Endothelial cell of umbilical vein (primary cell): ENCODE data around the gene KRT32. TPM values are rescaled to one million over a fixed set of nuclear protein-coding genes. Genes with fewer than 3 reads are reported as not detected.

ENCODE experiments used
- BruUV-seq: library from RNA; stranded (reverse); fragments of 400-500 nt; replicated peaks from 2 replicates; lab custom pipeline; 2021; lab: Mats Ljungman, UMichigan
- CTCF ChIA-PET: fragments of 300-600, 350-600 bp; sonication (Branson Sonifier 250); formaldehyde crosslinking; loops from one replicate; lab custom pipeline; 2021; ENCODE audit warnings: antibody characterized with exemption, inconsistent platforms; lab: Charles Lee
- POLR2A ChIA-PET: fragments of 300-600, 350-600 bp; sonication (Branson Sonifier 250); formaldehyde crosslinking; loops from one replicate; lab custom pipeline; 2021; ENCODE audit warnings: antibody characterized with exemption, inconsistent platforms; lab: Charles Lee
- DNase-seq: peaks from one replicate; pipeline ENCODE4 v3.0.0-alpha.2; 2011; ENCODE audit warnings: low read depth, low spot score
- FAIRE-seq: peaks from 2 replicates; lab custom pipeline; 2011; peaks lifted over from hg19 to GRCh38; lab: Jason Lieb, UNC
- H2AFZ ChIP-seq: 2 replicates; pipeline ENCODE4 v1.6.0; 2012; ENCODE audit warnings: low read depth, low read length, control low read depth, inconsistent platforms
- H3K27ac ChIP-seq: 2 replicates; pipeline ENCODE4 v1.5.1; 2011; ENCODE audit warnings: low read depth, mild to moderate bottlenecking, control low read depth, low read length, moderate library complexity; ENCODE audit not compliant: insufficient read depth
- H3K27me3 ChIP-seq, 2 experiments: 2 replicates each; pipeline versions ENCODE4 v1.6.0 to v1.6.1; 2011; ENCODE audit warnings: low read length in 2 of 2, mixed read lengths in 1 of 2; ENCODE audit not compliant: control insufficient read depth in 2 of 2, insufficient read depth in 2 of 2
- H3K36me3 ChIP-seq, 2 experiments: 2 replicates in 1 of 2; 3 replicates in 1 of 2; pipeline ENCODE4 v1.5.1; 2011; ENCODE audit warnings: low read length in 2 of 2, mild to moderate bottlenecking in 1 of 2, moderate library complexity in 1 of 2; ENCODE audit not compliant: control insufficient read depth in 2 of 2, insufficient read depth in 2 of 2; ENCODE audit errors: extremely low read depth in 1 of 2
- H3K4me1 ChIP-seq: 3 replicates; pipeline ENCODE4 v1.5.1; 2011; ENCODE audit warnings: mild to moderate bottlenecking, low read length; ENCODE audit not compliant: control insufficient read depth, insufficient read depth; ENCODE audit errors: extremely low read depth
- H3K4me2 ChIP-seq: 2 replicates; pipeline ENCODE4 v1.6.1; 2011; ENCODE audit warnings: low read length, control low read depth, mixed read lengths; ENCODE audit not compliant: insufficient read depth
- H3K4me3 ChIP-seq, 3 experiments: fragments of 200-600 bp in 1 of 3; sonication (generic), shearing (Covaris generic) in 1 of 3; replicated peaks in 1 of 3; 2 replicates each; pipeline ENCODE4 v1.5.1; 2011 to 2016; ENCODE audit warnings: control low read depth in 3 of 3, low read length in 3 of 3, mild to moderate bottlenecking in 2 of 3, inconsistent platforms in 1 of 3, low read depth in 1 of 3, moderate library complexity in 1 of 3; ENCODE audit not compliant: insufficient read depth in 1 of 3
- H3K79me2 ChIP-seq: 2 replicates; pipeline ENCODE4 v1.6.0; 2012; ENCODE audit warnings: low read length, inconsistent platforms; ENCODE audit not compliant: control insufficient read depth, insufficient read depth
- H3K9ac ChIP-seq: replicated peaks from 2 replicates; pipeline ENCODE3; 2011; ENCODE audit warnings: low read length, control low read depth; ENCODE audit not compliant: insufficient read depth; ENCODE audit errors: extremely low read depth
- H3K9me1 ChIP-seq: replicated peaks from 3 replicates; pipeline ENCODE4 v1.6.0; 2011; ENCODE audit warnings: mild to moderate bottlenecking, low read length; ENCODE audit not compliant: control insufficient read depth, insufficient read depth; ENCODE audit errors: extremely low read depth
- H3K9me3 ChIP-seq: replicated peaks from 2 replicates; pipeline ENCODE4 v1.5.1; 2012; ENCODE audit warnings: low read length, inconsistent platforms; ENCODE audit not compliant: control insufficient read depth, insufficient read depth
- H4K20me1 ChIP-seq: replicated peaks from 2 replicates; pipeline ENCODE3; 2011; ENCODE audit warnings: mild to moderate bottlenecking, low read length; ENCODE audit not compliant: control insufficient read depth, insufficient read depth; ENCODE audit errors: extremely low read depth
- CTCF ChIP-seq, 2 donors: IDR thresholded peaks; 1 replicate in 1 of 2; 2 replicates in 1 of 2; pipeline ENCODE4 v1.5.1; 2011; ENCODE audit warnings: low read length in 2 of 2, mild to moderate bottlenecking in 2 of 2, moderate library complexity in 2 of 2, control low read depth in 1 of 2, inconsistent platforms in 1 of 2, low read depth in 1 of 2; ENCODE audit not compliant: insufficient read depth in 1 of 2; ENCODE audit errors: extremely low read depth in 1 of 2
- EZH2 ChIP-seq: IDR thresholded peaks from 2 replicates; pipeline ENCODE4 v1.6.1; 2012; ENCODE audit warnings: borderline replicate concordance, low read depth, mild to moderate bottlenecking, moderate library complexity, low read length, inconsistent platforms; ENCODE audit not compliant: severe bottlenecking
- FOS ChIP-seq: IDR thresholded peaks from 2 replicates; pipeline ENCODE4 v1.6.1; 2011; ENCODE audit warnings: mild to moderate bottlenecking, low read length, moderate library complexity, borderline replicate concordance; ENCODE audit not compliant: insufficient read depth
- GATA2 ChIP-seq: IDR thresholded peaks from 2 replicates; pipeline ENCODE4 v1.7.0; 2011; ENCODE audit warnings: low read depth, mild to moderate bottlenecking, moderate library complexity, mixed read lengths, low read length; ENCODE audit not compliant: insufficient read length, insufficient read depth
- JUN ChIP-seq: IDR thresholded peaks from 2 replicates; pipeline ENCODE4 v1.6.1; 2011; ENCODE audit warnings: borderline replicate concordance, low read depth; ENCODE audit not compliant: insufficient read length, insufficient read depth
- MAX ChIP-seq: IDR thresholded peaks from 2 replicates; pipeline ENCODE4 v1.6.1; 2011; ENCODE audit not compliant: insufficient read depth, insufficient read length
- MYC ChIP-seq: IDR thresholded peaks from one replicate; pipeline ENCODE4 v1.6.1; 2011; ENCODE audit warnings: mild to moderate bottlenecking, low read depth, low read length
- POLR2A ChIP-seq: IDR thresholded peaks from 2 replicates; pipeline ENCODE4 v1.6.1; 2012; ENCODE audit warnings: low read depth, mild to moderate bottlenecking, control low read depth, low read length
- POLR2AphosphoS5 ChIP-seq: IDR thresholded peaks from 2 replicates; pipeline ENCODE4 v1.6.1; 2012; ENCODE audit warnings: low read depth, mild to moderate bottlenecking, control low read depth, low read length, moderate library complexity; ENCODE audit not compliant: insufficient read depth
- dilution Hi-C: fragments of 300-500 bp; cut with MboI; formaldehyde crosslinking; loops from one replicate; pipeline ENCODE4 v1.15.0; 2019; ENCODE audit warnings: low sequenced_read_pairs; ENCODE audit not compliant: extremely low pct_ligation_motif_present
- intact Hi-C: fragments of 100-400 bp; cut with micrococcal nuclease; formaldehyde crosslinking; loops from one replicate; pipeline ENCODE4 v1.10.0; 2022
- polyA plus RNA-seq, 4 experiments: library from polyadenylated mRNA; depleted of rRNA in 3 of 4; stranded (reverse) in 3 of 4; unstranded in 1 of 4; fragments of >200 nt; gene quantifications; 2 replicates each; pipeline versions ENCODE4 v1.2.1 to v1.2.3, GENCODE V29; 2011 to 2012; ENCODE audit warnings: missing spikeins in 1 of 4
- total RNA-seq: library from RNA; stranded (reverse); gene quantifications from 2 replicates; pipeline ENCODE4 v1.2.3, GENCODE V29; 2021

The KRT32 gene
- total and polyA plus RNA-seq, 2 donors (not counting 3 experiments of a cell fraction or from before 2014, with no cell fraction given): not detected

- CTCF ChIA-PET: interaction anchor here (1.0 kb wide), 1 partner anchor 85 kb away, joined by 4 read pairs; no protein-coding TSS in a partner anchor
- H3K9me3 ChIP-seq: no peaks in the 10 kb centered on the region
Measured at GRCh38 chr17:41463746-41464145, 3.4 kb downstream of the KRT32 start.

More at GRCh38 chr17:41463746-41464145, 3.4 kb downstream of the KRT32 start:
- Histone ChIP-seq H3K9me1 (no peaks in the 10 kb centered on the region), H3K9ac (no peak overlapping the region), H3K4me3 (no peak overlapping the region), H3K27ac (no peak overlapping the region), H3K79me2 (no peaks in the 10 kb centered on the region), H3K36me3 (no peaks in the 10 kb centered on the region), H3K4me2 (no peak overlapping the region), H3K27me3 (peaks cover 2 to 9% of the 10 kb centered on the region in 2 experiments), H4K20me1 (no peaks in the 10 kb centered on the region), H3K4me1 (no peaks in the 10 kb centered on the region), H2AFZ (no peak overlapping the region)
- TF ChIP-seq CTCF (IDR thresholded peaks at IDR 0.05; ENCODE audit: extremely low read depth in 1 of 2, insufficient read depth in 1 of 2, low read depth in 1 of 2, low read length in 2 of 2) (no peak), EZH2 (no peak), MYC (no peak), GATA2 (no peak), POLR2AphosphoS5 (no peak), POLR2A (no peak), MAX (no peak), JUN (no peak), FOS (no peak)
- dilution Hi-C loops (no loop called here), intact Hi-C loops (no loop called here)
- no peak for DNase-seq
- POLR2A ChIA-PET: no interaction called here
- FAIRE-seq: no peak
- BruUV-seq: no TSS peak
